ENCODE measurements around the gene BICRA. TPM values are rescaled to one million over a fixed set of nuclear protein-coding genes. Genes with fewer than 3 reads are reported as not detected.

Gene BICRA
- total and polyA plus RNA-seq, 2 of the 8 experiments (the other 6 are each of a cell fraction or from before 2014, with no cell fraction given), result 1.5 to 29.2 TPM

DNA sequence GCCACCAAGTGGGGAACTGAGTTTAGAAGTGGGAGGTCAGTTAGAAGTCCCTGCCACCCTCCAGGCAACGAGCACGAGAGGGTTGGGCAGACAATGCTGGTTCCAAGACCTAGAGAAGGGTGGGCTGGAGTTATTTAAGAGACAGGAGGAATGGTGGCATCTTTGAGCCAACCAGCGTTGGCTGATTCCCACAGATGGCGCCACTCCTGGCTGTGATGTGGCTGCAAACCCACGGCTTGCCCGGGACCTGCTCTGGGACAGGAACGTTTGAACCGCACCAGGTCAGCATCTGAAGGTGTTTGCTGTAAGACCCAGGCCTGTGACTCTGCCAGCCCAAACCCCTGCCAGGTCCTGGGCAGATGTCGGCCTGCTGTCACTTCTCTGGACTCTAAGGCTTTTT lies 42.8 kb downstream of the BICRA start:
- Histone ChIP-seq H3K27ac (ENCODE audit: low read depth, low read length) (no peak overlapping the region), H2BK20ac (ENCODE audit: low read length) (no peak overlapping the region), H3K14ac (ENCODE audit: insufficient read length) (no peak overlapping the region), H3K4me3 (ENCODE audit: extremely low read depth in 1 of 4, insufficient read depth in 2 of 4, low read depth in 3 of 4, low read length in 4 of 4) (no peak overlapping the region), H3K23ac (ENCODE audit: insufficient read length) (no peak overlapping the region), H3K23me2 (ENCODE audit: low read depth, low read length) (no peaks in the 10 kb centered on the region), H2BK15ac (ENCODE audit: low read length) (no peak overlapping the region), H3K4me1 (replicated peaks in 1 of 4; ENCODE audit: control insufficient read depth in 3 of 4, insufficient read depth in 4 of 4, low read length in 3 of 4) (peaks cover 0 to 10% (median 6%) of the 10 kb centered on the region in 4 experiments; a peak in 6 of 7 replicates), H2AFZ (ENCODE audit: low read length) (no peak overlapping the region), H3K79me1 (ENCODE audit: low read depth, low read length) (peaks cover 20% of the 10 kb centered on the region), H3K36me3 (ENCODE audit: control insufficient read depth in 2 of 4, insufficient read depth in 4 of 4, low read length in 3 of 4) (peaks cover 0 to 4% (median 0%) of the 10 kb centered on the region in 4 experiments; a peak in 1 of 8 replicates), H3K27me3 (replicated peaks in 1 of 4; ENCODE audit: control insufficient read depth in 3 of 4, extremely low read depth in 1 of 4, insufficient read depth in 3 of 4, low read length in 3 of 4) (no peaks in the 10 kb centered on the region), H4K8ac (ENCODE audit: extremely low read depth, insufficient read depth, low read length) (no peak overlapping the region), H3K4me2 (ENCODE audit: insufficient read depth in 1 of 2, low read depth in 2 of 2, low read length in 2 of 2) (no peak overlapping the region), H2BK5ac (ENCODE audit: low read depth, low read length) (0 out of 2 replicates have a peak overlapping the region, but pooled peaks have one; percentile 44), H3K56ac (replicated peaks; ENCODE audit: insufficient read length, low read depth, low read length) (no peak overlapping the region), H2BK12ac (ENCODE audit: low read depth, low read length) (no peak overlapping the region), H4K20me1 (replicated peaks in 1 of 2; ENCODE audit: control insufficient read depth in 1 of 2, insufficient read depth in 2 of 2, low read length in 2 of 2) (peaks cover 15 to 34% of the 10 kb centered on the region in 2 experiments), H3K18ac (ENCODE audit: extremely low read depth, low read length) (no peak overlapping the region), H3K9me3 (ENCODE audit: insufficient read depth in 2 of 2, low read depth in 1 of 2, low read length in 1 of 2) (peaks cover 0 to 5% of the 10 kb centered on the region in 2 experiments; a peak in 1 of 4 replicates), H4K91ac (replicated peaks; ENCODE audit: insufficient read length, low read length) (no peak overlapping the region), H3K79me2 (ENCODE audit: control insufficient read depth in 1 of 2, insufficient read depth in 2 of 2, low read length in 2 of 2) (peaks cover 3 to 79% of the 10 kb centered on the region in 2 experiments), H2AK5ac (ENCODE audit: low read depth, low read length) (no peak overlapping the region), H3K4ac (replicated peaks; ENCODE audit: insufficient read length, low read depth, low read length) (no peak overlapping the region), H3K9ac (replicated peaks in 1 of 4; ENCODE audit: extremely low read depth in 1 of 4, low read depth in 3 of 4, low read length in 3 of 4) (no peak overlapping the region), H2BK120ac (replicated peaks; ENCODE audit: low read depth, low read length) (no peak overlapping the region), H4K5ac (ENCODE audit: insufficient read length, low read depth, low read length) (no peak overlapping the region)
- TF ChIP-seq, protein P1, sequence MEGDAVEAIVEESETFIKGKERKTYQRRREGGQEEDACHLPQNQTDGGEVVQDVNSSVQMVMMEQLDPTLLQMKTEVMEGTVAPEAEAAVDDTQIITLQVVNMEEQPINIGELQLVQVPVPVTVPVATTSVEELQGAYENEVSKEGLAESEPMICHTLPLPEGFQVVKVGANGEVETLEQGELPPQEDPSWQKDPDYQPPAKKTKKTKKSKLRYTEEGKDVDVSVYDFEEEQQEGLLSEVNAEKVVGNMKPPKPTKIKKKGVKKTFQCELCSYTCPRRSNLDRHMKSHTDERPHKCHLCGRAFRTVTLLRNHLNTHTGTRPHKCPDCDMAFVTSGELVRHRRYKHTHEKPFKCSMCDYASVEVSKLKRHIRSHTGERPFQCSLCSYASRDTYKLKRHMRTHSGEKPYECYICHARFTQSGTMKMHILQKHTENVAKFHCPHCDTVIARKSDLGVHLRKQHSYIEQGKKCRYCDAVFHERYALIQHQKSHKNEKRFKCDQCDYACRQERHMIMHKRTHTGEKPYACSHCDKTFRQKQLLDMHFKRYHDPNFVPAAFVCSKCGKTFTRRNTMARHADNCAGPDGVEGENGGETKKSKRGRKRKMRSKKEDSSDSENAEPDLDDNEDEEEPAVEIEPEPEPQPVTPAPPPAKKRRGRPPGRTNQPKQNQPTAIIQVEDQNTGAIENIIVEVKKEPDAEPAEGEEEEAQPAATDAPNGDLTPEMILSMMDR (IDR thresholded peaks at IDR 0.05; ENCODE audit: control extremely low read depth in 1 of 3, insufficient read depth in 1 of 3, low read depth in 1 of 3, low read length in 3 of 3), result peak; percentile 13 to 46 (median 44); a peak in 3 of 4 replicates
- TF ChIP-seq CHD1 (IDR thresholded peaks at IDR 0.05; ENCODE audit: low read depth, low read length), result no peak
- CTCF ChIA-PET (ENCODE audit: partially characterized antibody), result interaction anchor here (0.6 to 1.3 kb wide), 2 partner anchors 16 to 20 kb away, joined by 3 to 4 read pairs; no protein-coding TSS in a partner anchor
- POLR2A ChIA-PET (ENCODE audit: partially characterized antibody), result no interaction called here
- DNase-seq (ENCODE audit: low read depth in 1 of 2, low spot score in 2 of 2), result no peak
- no peak for FAIRE-seq
- WGBS, 2 experiments (ENCODE audit: extremely low coverage in 1 of 2, insufficient coverage in 1 of 2, insufficient read length in 1 of 2, insufficient replicate concordance in 2 of 2, low coverage in 1 of 2, low lambda C conversion rate in 2 of 2, missing lambda C conversion rate in 1 of 2), result 93% methylated on average over 9 of the region's 9 CpGs; no CpG with 5 or more reads in 1 of the 2 experiments

Measured in H1 (cell line).